ENCODE results near the gene TJP1.
"Not testable (repeated sequence)": the region's sequence is repeated elsewhere in the genome, so short reads cannot be mapped to it uniquely, and the experiment has no call there.

The TJP1 gene

DNA sequence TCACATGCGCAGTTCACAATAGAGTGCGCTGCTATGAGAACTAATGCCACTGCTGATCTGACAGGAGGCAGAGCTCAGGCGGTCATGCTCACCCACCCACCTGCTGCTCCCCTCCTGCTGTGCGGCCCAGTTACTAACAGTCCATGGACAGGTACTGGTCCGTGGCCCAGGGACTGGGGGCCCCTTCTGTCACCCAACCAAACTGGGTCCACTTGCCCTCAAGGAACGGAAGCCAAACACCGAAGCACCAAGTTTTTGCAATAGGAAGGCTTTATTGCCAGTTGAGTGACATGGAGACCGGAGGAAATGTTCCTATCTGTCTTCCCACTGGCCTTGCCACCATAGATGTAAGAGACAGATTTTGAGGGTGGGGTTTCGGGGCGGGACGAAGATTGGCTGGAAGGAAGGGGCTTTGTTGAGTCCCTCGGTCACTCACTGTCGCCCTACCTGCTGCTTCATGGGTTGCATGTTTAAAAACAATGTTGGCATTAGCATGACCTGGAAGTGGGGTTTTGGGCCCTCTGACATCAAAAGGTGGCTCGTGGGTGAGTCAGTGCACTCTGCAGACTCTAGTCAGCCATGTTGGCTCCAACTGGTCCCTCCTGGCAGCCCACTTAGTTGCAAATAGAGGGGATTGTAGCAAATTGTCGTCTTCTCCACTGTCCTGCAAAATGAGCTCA, 141.0 kb downstream of the TJP1 start:
- DNase-seq (ENCODE audit: low read depth), result no peak

DNA sequence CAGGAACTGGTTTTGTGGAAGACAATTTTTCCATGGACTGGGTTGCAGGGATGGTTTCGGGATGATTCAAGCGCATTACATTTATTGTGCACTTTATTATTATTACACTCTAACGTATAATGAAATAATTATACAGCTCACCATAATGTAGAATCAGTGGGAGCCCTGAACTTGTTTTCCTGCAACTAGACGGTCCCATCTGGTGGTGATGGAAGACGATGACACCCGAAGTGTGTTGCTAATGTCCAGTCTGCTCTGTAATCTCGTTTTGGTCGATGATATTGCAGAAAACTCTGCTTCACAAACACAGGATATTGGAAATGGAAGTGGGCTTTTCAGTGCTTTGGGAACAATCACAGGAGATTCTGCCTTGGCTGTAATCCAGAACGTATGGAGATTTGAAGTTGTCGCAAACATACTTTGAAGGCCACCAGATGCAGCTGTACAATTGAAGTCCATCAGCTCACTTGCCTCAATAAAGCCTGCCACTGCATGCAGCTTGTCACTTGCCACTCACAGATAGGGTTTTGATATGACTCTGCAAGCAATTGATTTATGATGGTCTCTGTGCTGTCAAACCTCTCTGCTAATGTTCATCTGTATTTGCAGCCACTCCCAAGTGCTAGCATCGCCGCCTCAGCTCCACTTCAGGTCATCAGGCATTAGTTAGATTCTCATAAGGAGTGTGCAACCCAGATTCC, 141.7 kb downstream of the TJP1 start:
- no peak for DNase-seq (ENCODE audit: low read depth)

DNA sequence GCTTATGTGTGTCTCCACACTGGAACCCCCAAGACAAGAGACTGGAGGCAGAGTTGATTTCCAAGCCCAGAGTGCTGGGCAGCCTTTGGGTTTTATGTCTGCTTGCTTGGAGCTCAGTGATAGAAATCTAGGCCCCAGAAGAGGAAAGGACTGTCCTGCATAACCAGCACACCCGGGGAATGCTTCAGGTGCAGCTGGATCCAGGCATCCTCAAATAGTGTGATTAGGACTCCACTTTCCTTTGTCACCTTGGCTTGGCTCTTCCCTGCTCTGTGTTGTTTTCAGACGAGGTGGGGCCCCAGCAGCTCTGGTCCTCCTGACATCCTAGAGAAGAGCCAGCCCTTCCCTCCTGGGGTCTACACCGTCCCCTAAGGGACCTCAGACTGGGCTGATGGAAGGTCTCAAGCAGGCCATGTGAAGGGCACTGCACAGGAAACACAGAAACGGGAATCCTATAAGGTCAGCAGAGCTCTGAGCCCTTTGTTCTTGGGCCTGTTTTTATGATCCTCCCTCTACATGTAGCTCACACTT, 143.7 kb downstream of the TJP1 start:
- no peak for DNase-seq (ENCODE audit: low read depth)

- DNase-seq (ENCODE audit: low read depth), result no peak
Measured at GRCh38 chr15:29677871-29678461, 144.3 kb downstream of the TJP1 start.

DNA sequence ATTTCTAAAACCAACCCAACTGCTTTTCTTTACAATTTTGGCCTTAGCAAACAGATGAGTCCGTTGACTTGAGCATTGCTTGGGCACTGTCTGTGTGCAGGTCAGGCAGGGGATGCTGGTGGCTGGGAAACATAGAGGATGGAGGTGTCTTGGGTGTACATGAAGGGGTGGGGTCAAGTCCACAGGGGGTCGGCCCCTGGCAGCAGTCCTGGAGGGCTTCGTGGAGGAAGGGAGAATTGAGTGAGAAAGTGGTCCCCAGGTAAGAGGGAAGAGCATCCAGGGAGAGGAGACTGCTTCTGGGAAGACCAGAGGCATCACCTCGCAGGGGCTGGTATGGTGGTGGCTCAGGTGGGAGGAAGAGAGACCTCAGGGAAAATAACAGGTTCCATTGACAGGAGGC, 144.8 kb downstream of the TJP1 start:
- no peak for DNase-seq (ENCODE audit: low read depth)

DNA sequence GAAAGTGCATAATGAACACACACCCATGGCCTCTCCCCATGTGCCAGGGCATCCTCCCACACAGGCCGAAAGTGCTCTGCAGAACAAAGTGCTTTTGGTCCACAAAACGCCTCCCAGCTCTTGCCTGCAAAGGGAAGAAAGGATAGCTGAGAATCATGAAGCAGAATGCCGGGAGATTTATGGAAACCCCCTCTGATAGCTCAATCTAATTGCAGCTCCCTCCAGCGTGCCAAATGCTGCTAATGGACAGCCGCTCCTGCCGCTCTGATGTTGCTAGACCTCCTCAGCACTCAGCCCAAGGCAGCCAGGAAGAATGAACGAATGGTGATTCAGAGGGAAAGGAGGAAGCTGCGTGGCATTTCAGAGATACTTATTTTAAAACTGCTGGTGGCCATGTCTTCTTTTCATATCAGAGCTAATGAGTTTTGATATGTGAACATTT, 145.3 kb downstream of the TJP1 start:
- DNase-seq (ENCODE audit: low read depth), result no peak

DNA sequence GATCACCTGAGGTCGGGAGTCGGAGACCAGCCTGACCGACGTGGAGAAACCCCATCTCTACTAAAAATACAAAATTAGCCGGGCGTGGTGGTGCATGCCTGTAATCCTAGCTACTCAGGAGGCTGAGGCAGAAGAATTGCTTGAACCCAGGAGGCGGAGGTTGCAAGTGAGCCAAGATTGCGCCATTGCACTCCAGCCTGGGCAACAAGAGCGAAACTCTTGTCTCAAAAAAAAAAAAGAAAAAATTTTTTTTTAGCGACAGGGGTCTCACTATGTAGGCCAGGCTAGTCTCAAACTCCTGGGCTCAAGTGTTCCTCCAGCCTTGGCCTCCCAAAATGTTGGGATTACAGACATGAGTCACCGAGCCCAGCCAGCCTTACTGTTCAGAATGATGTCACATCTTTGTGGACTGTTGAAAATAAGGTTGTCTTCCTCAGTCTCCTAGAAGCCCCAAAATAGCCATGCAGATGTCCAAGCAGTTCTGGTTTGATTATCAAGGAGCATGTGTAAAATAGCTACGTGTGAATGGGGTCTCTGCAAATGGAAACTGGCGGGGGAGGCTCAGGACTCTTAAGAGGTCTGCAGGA, 145.8 kb downstream of the TJP1 start:
- DNase-seq (ENCODE audit: low read depth), result not testable (repeated sequence)

GRCh38 chr15:29675791-29676301, 146.4 kb downstream of the TJP1 start:
- DNase-seq (ENCODE audit: low read depth), result no peak

DNA sequence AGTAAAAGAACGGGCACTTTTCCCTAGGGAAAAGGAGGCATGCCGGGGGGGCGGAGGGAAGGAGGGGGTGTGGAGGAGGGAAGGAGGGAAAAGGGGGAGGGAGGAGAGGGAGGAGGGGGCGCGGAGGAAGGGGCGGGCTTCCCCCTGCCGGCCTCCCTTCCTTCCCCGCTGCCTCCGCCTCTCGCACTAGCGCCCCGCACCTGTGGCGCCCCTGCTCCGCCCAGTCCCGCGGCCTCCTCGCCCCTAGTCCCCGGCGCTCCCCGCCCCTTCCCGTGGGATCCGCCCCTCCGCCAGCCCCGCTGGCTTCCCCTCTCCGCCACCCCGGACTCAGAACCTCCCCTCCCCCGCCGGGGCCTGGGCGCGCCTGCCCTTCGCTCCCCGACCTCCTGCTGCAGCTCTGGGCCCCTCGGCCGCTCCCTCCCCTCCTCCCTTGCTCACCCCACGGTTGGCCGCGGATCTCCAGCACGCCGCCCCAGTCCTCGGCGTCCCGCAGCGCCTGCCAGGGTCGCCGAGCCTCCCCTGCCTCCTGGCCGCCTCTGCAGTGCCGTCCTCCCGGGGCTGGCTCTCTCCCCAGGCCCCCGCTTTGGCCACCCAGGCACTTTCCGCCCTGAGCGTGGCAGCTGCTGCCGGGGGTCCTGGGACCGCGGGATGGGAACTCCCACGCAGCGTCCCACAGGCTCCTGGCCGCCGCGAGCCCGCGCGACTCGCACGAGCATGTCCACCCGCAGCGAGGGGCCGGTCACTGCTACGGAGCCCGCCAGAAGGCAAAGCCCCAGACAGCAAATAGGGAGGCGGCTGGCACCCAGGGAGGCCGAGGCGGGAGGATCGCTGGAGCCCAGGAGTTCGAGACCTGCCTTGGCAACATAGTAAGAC, 147.4 kb downstream of the TJP1 start:
- no peak for DNase-seq (ENCODE audit: low read depth)

GRCh38 chr15:29672923-29673809, 149.1 kb downstream of the TJP1 start:
- no peak for DNase-seq (ENCODE audit: low read depth)

GRCh38 chr15:29672446-29672845, 149.8 kb downstream of the TJP1 start:
- DNase-seq (ENCODE audit: low read depth), result no peak

GRCh38 chr15:29672046-29672445, 150.2 kb downstream of the TJP1 start:
- not testable (repeated sequence) for DNase-seq (ENCODE audit: low read depth)

DNA sequence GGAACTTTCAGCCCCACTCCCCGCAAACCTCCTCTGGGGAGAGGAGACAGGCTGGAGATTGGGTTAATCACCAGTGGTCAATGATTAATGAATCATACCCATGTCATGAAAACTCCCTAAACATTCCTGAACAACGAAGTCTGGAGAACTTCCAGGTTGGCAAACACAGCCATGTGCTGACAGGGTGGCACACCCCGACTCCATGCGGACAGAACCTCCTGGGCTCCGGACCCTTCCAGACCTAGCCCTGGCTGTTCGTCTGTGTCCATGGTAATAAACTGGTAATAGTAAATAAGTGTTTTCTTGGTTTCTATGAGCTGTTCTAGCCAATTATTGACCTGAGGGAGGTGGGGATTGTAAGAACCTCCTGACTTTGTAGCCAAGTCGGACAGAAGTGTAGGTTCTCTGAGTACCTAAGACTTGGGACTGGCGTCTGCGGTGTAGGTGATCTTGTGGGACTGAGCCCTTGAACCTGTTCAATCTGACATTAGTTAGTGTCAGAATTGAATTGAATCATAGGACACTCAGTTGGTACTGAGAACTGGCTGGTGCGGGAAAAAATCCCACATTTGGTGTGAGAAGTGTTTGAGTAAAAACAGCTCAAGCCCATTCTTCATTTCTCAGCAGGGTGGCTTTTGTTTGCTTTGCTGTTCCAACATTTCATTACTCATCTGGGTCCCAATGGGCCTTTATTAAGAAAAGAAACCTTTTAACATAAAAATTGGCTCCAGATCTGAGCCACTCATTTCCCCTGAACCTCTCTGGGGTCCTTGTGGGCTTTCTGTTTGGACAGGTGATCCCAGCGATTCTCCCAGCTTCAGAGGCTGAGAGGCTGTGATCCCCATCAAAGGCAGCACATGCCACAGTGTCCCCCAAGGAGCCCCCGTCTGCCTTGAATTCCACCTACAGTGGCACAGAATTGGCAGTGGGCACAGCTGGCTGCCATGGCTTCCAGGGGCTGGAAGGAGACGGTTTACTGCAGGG, 151.0 kb downstream of the TJP1 start:
- DNase-seq (ENCODE audit: low read depth), result no peak

GRCh38 chr15:29670266-29670665, 152.0 kb downstream of the TJP1 start:
- DNase-seq (ENCODE audit: low read depth), result no peak

DNA sequence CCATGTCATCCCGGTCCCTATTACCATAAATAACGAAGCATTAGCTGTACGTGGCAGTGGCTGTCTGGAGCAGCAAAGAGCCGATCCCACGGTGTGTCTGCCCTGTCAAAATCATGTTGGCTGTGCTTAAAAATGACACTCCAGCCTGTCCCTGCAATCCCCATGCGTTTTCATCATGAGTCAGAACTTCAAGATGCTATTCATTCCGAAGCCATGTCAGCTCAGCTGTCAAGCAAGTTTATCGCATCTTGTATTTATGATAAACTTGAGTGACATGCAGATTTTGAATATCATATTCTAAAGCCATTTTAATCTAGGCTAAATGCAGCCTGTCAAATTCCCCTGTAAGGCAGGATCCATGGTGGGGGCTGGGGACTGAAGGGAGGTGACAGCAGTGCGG, 152.4 kb downstream of the TJP1 start:
- DNase-seq (ENCODE audit: low read depth), result no peak

GRCh38 chr15:29668120-29668602, 154.1 kb downstream of the TJP1 start:
- DNase-seq (ENCODE audit: low read depth), result no peak

GRCh38 chr15:29666241-29666640, 156.0 kb downstream of the TJP1 start:
- no peak for DNase-seq (ENCODE audit: low read depth)

DNA sequence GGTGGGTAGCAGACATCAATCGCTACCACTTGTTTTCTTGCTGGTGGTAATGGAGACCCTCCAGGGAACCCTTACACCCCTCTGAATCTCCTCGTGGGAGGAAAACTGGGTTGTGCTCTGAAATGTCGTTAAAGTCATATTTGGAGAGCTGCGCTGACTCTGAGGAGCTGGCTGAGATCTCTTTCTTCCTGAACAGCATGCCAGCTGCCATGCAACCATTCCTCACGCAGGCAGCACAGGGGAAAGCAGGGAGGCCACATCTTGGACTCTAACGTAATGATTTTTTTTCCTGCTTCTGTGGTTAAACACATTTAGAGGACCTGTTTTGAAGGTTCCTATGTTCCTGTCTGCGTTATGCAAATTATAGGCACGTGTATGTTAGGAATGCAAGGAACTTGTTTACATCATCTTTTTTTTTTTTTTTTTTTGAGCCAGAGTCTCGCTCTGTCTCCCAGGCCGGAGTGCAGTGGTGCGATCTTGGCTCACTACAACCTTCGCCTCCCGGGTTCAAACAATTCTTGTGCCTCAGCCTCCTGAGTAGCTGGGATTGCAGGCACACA, 156.7 kb downstream of the TJP1 start:
- DNase-seq (ENCODE audit: low read depth), result no peak

DNA sequence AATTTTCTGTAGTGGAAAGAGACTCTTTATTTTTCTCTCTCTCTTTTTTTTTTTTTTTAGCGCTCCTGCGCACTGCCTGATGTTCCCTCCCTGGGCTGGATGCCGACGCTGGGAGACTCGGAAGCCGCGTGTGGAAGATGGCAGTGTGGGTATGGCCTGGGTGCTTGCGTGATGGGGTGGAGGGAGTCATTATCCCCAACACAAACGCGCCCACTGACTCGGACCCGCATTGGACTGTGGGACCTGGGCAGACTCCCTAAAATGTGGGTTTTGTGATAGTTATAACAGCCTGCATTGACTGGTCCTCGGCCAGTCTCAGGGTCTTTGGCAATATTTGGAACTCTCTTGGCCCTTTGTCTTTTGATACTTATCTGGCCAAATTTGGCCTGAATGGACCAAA, 157.9 kb downstream of the TJP1 start:
- DNase-seq (ENCODE audit: low read depth), result no peak

All from stimulated activated CD8-positive, alpha-beta memory T cell treated with anti-CD3 and anti-CD28 coated beads, Interleukin-15, amount 100 ng/mL, for 24 hours (primary cell).